Embryonic facial prominence (tissue), 1 donor: ENCODE data around the gene ZNF667.

Experiments
- DNase-seq: peaks from one replicate; pipeline ENCODE4 v3.0.0-alpha.2; 2016; ENCODE audit errors: extremely low spot score

ZNF667 gene

GRCh38 chr19:56393119-56394012, 83.8 kb downstream of the ZNF667 start, which contains the start of gene ZNF582:
ZNF582 (minus strand) TSS chr19:56393534; CDS start chr19:56391752, 1,782 bp downstream.
- peak; percentile 96 for DNase-seq
